Activated naive CD4-positive, alpha-beta T cell treated with anti-CD3 and anti-CD28 coated beads, Interleukin-2, amount 50 U/mL, for 16 hours (primary cell): Measurements from ENCODE around the gene NAA20.

Source experiments
- DNase-seq: peaks from one replicate; pipeline ENCODE4 v3.0.0-alpha.2; 2020

NAA20 gene

DNA sequence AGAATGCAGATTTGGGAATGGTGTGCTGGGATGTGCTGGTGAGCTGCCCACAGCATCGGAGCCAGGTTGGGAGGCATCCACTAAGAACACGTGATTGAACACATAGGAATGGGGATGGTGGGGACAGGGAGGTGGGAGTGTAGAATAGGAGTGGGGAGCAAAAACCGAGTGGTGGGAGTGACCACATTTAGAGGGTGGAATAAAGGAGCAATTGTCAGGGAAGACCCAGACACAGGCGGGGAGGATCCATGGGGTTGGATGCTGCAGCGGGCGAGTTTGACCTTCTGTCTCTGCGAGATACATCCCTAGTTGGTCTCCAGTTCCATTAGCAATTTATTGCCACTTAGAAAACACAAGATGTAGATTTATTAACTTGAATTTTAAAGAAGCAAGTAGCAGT is 4.7 kb downstream of the NAA20 start:
- DNase-seq: no peak

DNA sequence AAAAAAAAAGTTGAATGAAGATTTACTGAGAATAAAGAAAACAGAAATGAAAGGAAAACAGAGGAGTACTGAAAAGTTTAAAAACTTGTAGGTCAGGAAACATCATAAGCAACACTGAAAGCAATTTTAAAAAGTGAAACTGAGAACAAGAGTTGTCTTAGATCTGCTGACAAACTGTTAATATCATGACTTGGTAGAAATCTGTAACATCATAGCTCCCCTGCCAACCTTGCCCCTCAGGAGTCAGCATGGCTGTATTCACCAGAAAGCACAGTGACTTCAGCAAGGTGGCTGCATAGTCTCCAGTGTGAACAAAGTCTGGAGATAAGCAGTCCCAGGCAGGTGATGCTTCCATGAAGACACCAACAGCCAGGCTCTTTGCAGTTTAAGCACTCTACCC is 5.3 kb downstream of the NAA20 start:
- no peak for DNase-seq

DNA sequence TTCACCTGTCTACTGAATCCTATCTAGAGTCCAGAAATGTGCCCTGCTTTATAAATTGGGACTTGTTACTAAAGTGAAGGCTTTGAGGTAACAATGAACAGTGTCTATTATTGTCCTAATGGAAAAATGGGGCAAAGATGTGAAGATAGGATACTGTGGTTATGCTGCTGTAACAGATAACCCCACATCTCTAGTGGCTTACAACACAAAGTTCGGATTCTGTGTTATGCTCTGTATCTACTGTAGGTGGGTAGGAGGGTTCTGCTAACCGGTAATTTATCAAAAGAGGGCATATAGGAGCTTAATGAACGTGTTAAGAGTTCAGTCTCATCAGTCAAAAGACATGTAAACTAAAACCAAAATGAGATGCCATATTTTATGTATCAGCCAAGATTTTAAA is 6.2 kb downstream of the NAA20 start:
- no peak for DNase-seq

DNA sequence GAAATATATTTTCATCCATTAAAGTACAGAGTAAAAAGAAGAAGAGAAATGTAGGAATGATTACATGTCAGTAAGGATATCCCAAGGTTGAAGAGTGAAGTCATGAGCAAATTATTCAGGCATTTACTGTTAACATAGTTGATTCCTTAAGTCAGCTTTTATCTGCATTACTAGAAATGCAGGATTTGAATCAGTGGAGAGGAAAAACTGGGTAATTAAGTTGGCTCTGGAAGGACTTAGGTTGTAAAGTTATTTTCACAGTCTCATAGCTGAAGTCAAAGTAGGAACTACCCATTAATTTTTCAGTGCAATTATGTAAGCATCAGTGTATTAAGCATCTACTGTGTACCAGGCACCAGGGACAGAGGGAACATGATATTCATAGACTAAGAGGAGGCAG is 7.8 kb downstream of the NAA20 start:
- DNase-seq: no peak

DNA sequence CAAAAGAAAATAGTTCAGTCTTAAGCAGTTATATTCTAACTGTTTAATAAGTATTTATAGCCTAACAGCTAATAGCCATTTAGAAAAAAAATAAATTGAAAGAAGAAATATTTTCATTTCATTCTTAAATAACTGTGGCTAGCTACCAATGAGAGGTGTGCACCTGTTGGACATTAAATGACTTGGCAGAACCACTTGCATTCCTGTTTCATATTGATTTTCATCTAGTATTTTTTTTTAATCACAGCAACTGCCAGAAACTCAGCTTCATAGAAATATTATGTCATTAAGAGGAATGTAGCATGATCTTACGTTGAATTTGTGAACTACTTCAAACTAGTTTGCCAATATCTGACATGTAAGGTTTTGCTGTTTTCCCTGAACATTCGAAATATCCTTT is 10.1 kb downstream of the NAA20 start:
- DNase-seq: no peak

DNA sequence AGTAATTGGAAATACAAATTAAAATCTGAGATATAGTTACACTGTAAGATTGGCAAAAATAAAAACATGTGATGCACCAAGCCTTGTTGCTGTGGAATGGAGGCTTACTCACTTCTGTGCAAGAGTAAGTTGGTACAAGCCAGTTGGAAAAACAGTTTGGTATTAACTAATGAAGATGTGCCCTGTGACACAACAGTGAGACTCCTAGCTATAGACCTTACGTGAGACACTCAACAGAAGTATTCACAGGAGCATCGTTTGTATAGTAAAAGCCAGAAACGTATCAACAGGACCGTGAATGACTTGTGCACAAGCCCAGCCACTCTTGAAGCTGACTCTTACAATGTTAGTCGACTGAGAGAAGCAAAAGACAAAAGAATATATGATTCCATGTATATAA is 14.6 kb downstream of the NAA20 start:
- no peak for DNase-seq

DNA sequence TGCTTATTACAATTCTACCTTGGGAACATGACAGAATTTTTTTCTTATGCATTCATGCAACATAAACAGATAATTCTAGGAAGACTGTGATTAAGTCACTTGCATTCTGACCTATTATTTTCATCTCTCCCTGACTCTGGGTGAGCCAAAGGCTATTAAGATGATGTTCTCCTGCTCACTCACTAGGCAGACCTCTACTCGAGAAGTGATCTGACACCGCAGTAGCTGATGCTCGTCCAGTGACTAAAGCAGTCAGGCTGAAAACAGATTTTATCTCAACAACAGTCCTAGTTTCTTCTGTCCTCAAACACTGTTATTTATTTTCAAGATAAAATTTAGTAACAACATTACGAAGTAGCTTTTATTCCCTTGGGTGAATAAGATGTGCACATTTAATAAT is 17.3 kb downstream of the NAA20 start:
- no peak for DNase-seq

DNA sequence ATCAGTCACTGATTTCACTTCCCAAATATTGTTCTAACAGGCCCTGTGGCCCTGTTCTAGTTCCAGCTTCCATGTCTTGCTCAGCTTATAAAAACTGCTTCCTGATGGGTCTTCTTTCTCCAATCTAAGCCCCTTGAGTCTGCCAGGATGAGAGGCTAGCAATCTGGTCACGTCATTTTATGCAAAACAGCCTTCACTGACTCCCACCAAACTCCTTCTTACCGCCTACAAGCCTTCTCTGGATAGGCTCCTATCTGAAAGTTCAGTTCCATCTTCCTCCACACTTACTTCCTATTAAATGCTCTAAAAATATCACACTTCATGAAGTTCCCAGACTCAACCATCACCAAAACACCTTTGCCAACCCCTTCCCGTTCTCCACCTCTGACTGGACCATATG is 19.6 kb downstream of the NAA20 start:
- DNase-seq: no peak

DNA sequence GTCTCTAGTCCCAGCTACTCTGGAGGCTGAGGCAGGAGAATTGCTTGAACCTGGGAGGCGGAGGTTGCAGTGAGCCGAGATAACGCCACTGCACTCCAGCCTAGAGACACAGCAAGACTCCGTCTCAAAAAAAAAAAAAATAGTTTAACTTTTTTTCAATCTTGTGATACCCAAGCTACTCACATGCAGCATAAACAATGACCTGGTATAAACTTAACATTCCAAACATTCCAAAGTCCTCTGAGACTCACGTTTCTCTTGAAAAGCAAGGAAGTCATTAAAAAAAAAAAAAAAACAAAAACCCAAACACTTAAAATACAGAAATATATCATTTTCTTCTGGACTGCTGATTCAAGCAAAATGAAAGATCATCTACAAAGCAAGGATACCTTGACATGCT is 20.8 kb downstream of the NAA20 start:
- DNase-seq: no peak

DNA sequence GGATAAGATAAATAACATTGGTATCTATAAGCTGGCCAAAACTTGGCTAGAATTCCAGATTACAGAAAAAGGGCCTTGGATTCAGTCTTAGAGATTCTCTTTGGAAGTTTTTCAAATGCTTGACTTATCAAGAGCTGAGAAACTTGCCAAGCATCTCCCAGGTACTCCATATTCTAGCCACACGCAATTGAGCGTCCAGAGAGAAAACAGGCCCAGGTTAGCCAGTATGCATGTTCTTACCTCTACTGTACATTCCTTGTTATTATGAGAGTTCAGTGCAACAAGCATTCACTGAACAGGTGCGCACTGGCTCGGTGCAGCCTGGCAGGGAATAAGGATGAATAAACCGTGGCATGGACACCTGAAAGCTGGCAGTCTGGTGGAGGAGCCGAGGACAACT is 21.4 kb downstream of the NAA20 start:
- no peak for DNase-seq

DNA sequence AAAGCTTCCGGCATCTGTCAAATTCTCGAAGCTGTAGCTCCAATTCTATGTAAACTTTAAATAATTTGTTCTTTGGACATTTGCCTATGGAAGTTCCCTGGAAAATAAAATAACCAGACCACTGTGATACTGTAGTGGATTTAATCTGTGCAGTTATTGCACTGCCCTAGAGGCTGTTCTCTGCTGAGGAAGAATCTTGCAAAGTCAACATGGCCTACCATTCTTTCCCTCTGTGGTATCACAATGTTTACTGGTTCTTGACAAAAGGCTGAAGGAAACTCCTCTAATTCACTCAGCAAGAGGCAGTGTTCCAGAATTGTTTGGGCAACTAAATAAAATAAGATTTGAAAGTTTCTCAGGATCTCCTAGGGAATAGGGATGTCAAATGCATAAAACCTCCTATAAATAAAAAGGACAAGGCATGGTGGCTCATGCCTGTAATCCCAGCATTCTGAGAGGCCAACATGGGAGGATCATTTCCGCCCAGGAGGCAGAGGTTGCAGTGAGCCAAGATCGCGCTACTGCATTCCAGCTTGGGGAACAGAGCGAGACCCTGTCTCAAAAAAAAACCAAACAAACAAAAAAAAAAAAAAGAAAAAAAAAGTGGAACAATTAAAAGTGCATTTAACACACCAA is 22.7 kb downstream of the NAA20 start:
- DNase-seq: no peak

DNA sequence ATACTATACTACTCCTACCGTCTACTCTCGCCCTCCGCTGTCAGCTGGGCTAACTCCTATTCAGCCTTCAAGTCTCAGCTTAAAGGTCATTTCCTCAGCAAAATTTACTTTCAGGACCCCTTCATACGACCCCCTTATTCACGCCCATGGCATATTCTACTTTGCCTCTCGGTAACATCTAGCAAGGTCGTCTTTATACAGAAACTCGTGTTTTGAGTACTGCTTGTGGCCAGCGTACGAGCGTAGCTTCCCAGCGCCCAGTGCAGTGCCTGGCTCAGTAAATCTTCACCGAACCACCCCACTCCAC is 34.6 kb downstream of the NAA20 start:
- DNase-seq: no peak

DNA sequence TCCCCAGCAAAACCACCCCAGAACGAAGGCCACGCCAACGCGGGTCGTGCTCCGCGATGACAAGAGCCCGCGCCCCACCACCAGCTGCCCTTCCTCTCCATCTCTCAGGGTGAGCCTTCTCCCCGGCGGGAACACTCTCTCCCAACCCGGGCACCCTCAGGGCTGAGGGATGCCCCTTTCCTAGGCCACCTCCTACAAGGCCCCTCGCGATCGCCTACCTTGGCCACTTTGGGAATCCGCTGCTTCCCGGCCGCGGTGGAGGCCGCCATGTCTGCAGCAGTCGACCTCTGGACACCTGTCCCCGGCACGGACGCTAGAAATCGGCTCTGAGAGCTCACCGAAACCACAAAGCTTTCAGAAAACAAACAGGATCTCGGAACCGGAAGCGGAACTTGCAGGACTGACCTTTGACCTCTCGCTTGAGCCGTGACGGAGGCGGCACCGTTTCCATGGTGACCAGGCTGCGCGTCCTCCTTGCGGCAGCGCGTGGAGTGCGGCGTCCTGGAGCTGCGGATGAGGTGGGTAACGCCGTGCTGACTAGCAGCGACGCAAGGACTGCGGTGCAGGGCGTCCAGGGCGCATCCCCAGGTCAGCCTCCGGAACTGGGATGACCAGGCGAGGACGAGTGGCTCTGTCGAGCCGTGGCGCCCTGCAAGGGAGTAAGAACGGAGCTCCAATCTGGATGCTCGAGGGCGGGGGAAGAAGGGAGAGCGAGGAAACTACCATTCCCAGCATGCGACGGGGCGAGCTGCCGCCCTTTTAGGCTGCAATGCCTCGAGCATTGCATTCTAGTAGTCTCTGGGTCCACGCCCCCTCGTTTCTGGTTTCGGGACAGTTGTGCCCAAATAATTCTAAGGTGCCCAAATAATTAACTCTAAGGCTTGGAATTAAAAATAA is 35.2 kb downstream of the NAA20 start, which contains the start of the genes CFAP61 and CRNKL1:
TSS of gene CFAP61 (plus strand) at position 459 of the 897 bp plus-strand sequence. CDS start 4,122 bp downstream, outside the sequence.
TSS of gene CRNKL1 (minus strand) at position 393 of the 897 bp plus-strand sequence. CDS start at position 269, 124 bp downstream.
- peak; percentile 96 for DNase-seq

DNA sequence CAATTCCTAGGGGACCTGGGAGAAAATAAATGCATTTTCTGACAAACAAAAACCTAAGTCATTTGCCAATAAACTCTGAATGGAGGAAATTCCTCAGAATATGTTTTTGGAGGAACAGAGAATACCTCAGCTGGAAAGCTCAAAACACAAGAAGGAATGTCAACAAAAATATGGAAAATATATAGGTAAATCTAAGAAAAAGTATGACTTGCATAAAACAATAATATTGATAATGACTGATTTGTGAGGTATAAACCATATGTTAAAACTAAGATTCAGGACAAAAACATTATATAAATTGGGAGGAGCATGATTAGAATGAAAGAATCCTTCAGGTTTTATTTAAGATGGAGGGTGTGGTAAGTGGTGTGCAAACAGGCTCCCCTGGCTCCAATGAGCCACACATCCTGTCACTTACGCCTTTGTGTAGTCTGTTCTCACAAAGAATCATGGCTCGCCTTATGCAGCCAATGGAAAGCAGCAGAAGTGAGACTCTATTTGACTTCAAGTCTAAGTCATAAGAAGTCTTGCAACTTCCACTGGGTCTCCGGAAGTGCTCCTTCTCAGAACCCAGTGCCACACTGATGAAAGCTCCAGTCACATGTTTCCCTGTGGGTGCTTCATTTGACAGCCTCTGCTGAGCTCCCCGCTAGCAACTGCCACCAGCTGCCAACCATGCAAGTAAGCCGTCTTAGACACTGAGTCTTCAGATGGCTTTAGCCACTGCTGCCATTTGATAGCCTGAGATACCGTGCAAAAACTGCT is 43.3 kb downstream of the NAA20 start:
- no peak for DNase-seq

DNA sequence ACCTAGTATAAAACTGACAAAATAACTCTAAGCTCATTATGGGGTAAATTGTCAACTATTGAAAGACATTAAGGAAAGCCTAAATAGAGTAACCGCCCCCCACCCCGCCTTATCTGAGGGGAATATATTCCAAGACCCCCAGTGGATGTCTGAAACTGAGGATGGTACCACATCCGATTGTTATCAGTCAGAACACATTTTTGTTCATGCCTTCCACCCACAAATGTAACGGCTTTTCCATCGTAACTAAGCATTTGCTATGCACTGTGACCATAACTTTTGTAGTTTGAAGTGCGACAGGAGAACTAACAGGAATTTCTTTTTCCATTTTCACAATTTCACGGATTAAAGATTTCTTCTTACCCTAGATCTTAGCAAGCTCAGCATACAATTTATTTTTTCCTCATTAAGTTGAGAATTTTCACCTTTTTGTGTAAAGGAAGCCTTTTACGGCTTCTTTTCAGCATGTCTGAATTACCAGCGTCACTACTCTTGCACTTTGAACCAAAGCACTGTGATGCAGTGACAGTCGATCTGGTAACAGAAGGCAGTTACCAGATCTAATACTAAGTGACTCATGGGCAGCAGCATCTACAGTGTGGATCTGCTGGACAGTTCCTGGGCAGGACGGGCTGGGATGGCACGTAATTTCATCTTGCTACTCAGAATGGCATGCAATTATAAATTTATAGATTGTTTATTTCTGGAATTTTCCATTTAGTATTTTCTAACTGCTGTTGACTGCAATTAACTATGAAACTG is 47.0 kb downstream of the NAA20 start:
- DNase-seq: no peak

DNA sequence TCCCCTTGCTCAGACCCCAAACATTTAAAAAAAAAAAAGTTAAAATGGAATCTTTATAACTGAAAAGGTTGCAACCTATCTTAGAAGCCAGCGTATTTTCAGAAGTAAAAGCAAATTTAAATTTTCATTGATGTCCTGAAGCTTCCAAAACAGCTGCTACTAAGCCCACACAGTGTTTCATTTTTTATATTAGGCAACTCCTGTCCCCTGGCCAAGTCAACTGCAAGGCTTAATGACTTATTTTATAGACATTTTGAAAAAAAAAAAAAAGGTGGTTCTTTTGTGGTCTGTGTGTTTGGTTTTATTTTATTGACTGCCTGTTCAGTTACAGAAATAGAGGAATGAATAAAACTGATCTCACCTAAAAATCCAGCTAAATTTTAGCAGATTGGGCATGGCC is 48.2 kb downstream of the NAA20 start:
- no peak for DNase-seq

DNA sequence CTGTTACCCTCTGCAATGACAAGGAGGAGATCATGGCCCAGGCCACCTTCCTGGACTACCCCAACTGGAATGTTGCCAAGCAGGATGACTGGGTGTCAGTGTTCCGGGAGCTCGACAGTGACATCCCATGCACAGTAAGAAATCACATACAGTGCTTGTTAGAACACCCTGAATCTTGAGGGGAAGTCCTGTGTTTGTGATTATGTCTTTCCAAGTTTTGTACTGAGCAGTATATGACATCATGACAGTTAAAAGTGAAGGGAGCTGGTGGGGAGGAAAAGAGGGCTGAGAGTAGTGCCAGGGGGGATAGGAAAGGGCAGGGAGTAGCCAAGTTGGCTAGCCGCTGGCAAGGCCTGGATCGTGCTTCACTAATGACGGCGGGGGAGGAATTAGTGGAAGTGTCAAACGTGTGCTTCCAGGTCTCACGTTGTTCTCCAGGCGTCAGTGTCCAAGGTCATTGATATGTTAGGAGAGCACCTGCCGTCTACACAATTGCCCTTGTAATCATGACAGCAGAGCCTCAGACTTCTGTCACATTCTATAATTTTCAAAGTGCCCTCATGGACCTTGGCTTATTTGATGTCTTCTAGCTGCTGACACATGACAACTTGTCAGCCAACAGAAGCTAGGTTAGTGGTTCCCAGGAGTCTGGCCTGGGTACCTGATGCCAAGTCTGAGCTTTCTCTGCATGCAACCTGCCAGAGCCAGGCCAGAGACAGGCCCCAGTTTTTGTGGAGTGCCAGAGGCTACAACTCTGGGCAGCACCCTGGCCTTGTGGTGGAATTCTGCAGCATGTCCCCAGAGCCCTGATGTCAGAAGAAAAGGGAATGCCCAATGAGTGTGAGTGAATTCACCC is 53.9 kb downstream of the NAA20 start:
- no peak for DNase-seq

DNA sequence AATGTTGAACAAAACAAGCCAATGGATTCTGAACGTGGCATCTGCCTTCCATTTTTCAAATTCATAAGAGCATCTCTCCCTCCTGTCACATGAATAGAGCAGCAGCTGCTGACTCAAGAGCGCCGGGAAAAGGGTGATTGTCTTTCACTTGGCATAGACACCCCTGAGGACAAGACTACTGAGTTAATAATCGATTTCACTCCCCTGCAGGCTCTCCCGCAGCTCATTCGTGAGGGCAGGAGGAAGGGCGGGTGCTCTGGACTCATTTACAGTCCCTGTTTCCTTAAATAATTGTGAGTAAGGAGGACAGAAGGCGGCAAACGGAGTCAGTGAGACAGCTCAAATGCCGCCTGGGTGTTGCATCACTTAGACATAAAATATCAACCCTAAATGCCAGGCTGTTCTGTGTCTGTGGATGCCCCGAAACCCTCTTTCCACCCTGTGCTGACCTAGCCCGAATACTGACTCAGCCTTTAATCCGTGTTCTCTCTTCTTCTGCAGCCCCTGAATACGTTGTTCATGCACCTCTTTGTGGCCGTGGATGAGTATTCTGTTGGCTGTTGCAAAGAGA is 56.7 kb downstream of the NAA20 start:
- no peak for DNase-seq

DNA sequence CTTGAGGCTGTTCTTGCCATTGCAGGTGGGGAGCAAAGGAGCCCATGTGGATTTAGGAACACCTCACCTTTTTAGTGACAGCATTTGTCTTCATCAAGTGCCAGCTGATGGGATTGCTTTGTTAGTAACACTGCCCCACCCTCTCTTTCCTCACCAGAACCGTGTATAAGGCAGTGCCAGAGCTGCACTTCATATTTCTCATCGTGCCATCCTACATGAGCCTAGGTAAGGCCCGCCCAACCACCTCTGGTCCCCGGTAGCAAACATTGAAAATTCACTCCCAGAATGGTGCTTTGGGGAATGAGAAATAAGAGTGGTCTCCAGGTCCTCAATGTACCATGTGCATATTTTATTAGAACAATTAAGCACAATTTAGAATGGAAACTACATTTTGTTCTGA is 57.9 kb downstream of the NAA20 start:
- DNase-seq: no peak

DNA sequence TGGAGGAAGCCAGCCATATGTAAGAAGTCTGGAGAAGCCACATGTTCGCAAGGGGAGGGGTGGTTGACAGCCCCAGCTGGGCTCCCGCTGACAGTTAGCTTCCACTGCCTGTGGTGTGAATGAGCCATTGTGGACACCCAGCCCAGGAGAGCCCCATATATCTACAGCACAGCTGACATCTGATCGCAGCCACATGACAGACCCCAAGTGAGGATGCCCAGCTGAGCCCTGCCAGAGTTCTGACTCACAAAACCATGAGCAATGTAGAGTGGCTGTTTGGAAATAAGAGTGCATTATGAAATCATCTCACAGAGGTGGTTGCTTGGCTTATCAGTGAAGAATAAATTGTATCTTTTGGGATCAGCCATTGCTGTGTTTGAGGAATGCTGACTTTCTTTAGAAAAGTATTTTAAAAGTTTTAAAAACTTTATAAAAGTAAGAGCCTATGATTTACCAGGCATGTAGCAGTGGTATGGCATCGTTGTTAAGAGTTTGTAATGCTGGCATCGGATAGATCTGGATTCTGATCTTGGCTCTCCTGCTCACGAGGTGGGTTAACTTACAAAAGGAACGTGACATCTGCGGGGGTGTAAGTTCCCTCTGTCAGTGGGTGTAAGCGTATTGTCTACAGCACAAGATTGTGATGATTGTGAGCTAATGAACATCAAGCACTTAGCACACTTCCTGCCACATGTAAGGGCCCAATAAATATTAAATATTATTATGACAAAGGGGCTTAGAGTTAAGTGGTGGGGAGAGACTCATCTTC is 59.3 kb downstream of the NAA20 start:
- no peak for DNase-seq

DNA sequence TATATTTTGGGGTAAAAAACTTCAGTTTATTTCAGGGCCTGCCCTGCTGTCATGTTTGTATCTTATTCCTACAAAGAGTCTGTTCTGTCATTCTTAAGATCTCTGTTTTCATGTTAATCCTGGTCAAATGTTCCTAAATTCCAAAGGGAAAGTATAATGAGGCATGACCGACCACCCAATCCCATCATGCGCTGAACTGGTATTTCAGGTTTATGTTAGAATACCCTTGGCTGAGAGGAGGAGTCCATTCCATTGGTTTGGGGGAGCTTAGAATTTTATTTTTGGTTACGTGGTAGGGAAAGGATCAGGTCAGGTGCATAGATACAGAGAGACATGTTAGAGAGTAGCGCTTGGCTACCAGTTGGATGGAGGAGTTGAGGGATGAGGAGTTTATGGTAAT is 60.9 kb downstream of the NAA20 start:
- DNase-seq: no peak
